HEK293T (cell line): ENCODE measurements around the gene ALDH4A1.

Source experiments
- CTCF ChIA-PET: fragments of 350-600 bp; formaldehyde crosslinking; extraction: SDS; loops from one replicate; lab custom pipeline; 2021; ENCODE audit warnings: antibody characterized with exemption, inconsistent platforms; lab: Yijun Ruan, JAX
- POLR2A ChIA-PET: fragments of 350-600 bp; formaldehyde crosslinking; extraction: SDS; loops from one replicate; lab custom pipeline; 2020; ENCODE audit warnings: antibody characterized with exemption, inconsistent platforms; lab: Yijun Ruan, JAX
- DNase-seq: peaks from one replicate; pipeline ENCODE4 v3.0.0; 2012; ENCODE audit warnings: mixed read lengths; ENCODE audit errors: extremely low spot score
- ARNT ChIP-seq: fragments of 450-650 bp; IDR thresholded peaks from 2 replicates; pipeline ENCODE4 v1.6.1; 2017; ENCODE audit warnings: mild to moderate bottlenecking
- BHLHE40 ChIP-seq: fragments of 450-650 bp; IDR thresholded peaks from 2 replicates; pipeline ENCODE4 v1.6.1; 2016; ENCODE audit warnings: mild to moderate bottlenecking, moderate library complexity, borderline replicate concordance
- CTBP1 ChIP-seq: fragments of 450-650 bp; IDR thresholded peaks from 2 replicates; pipeline ENCODE4 v1.6.1; 2016; ENCODE audit warnings: borderline replicate concordance
- ELF4 ChIP-seq: fragments of 450-650 bp; IDR thresholded peaks from 2 replicates; pipeline ENCODE4 v1.6.1; 2017; ENCODE audit warnings: antibody characterized with exemption
- FOXA1 ChIP-seq: fragments of 450-650 bp; IDR thresholded peaks from 2 replicates; pipeline ENCODE4 v1.6.1; 2016; ENCODE audit warnings: mild to moderate bottlenecking
- FOXK2 ChIP-seq: fragments of 450-650 bp; IDR thresholded peaks from 2 replicates; pipeline ENCODE4 v1.6.1; 2016; ENCODE audit warnings: mild to moderate bottlenecking
- FOXM1 ChIP-seq: fragments of 450-650 bp; IDR thresholded peaks from 2 replicates; pipeline ENCODE4 v1.6.1; 2017; ENCODE audit warnings: mild to moderate bottlenecking, borderline replicate concordance
- HDGF ChIP-seq: fragments of 450-650 bp; IDR thresholded peaks from 2 replicates; pipeline ENCODE4 v1.6.1; 2017; ENCODE audit warnings: antibody characterized with exemption, borderline replicate concordance
- L3MBTL2 ChIP-seq: fragments of 450-650 bp; conservative IDR thresholded peaks from 2 replicates; pipeline ENCODE4 v1.6.1; 2016; ENCODE audit warnings: mild to moderate bottlenecking
- LEF1 ChIP-seq: fragments of 450-650 bp; IDR thresholded peaks from 2 replicates; pipeline ENCODE4 v1.6.1; 2017; ENCODE audit warnings: mild to moderate bottlenecking, borderline replicate concordance
- NFRKB ChIP-seq: fragments of 450-650 bp; IDR thresholded peaks from 2 replicates; pipeline ENCODE4 v1.6.1; 2016; ENCODE audit warnings: mild to moderate bottlenecking, moderate library complexity
- PKNOX1 ChIP-seq: fragments of 450-650 bp; IDR thresholded peaks from 2 replicates; pipeline ENCODE4 v1.6.1; 2016
- SP1 ChIP-seq: fragments of 450-650 bp; IDR thresholded peaks from 2 replicates; pipeline ENCODE4 v1.6.1; 2017
- SUZ12 ChIP-seq: fragments of 450-650 bp; IDR thresholded peaks from 2 replicates; pipeline ENCODE4 v1.6.1; 2016; ENCODE audit warnings: mild to moderate bottlenecking
- TARDBP ChIP-seq: fragments of 450-650 bp; IDR thresholded peaks from 2 replicates; pipeline ENCODE4 v1.6.1; 2016
- ZNF384 ChIP-seq: fragments of 450-650 bp; IDR thresholded peaks from 2 replicates; pipeline ENCODE4 v1.6.1; 2016

The ALDH4A1 gene

GRCh38 chr1:18913065-18913835 lies 10.9 kb upstream of the ALDH4A1 start:
- TF ChIP-seq FOXM1 (no peak), TARDBP (no peak), SP1 (no peak), LEF1 (no peak), PKNOX1 (no peak), SUZ12 (no peak), FOXK2 (no peak), ZNF384 (no peak)
- ChIA-PET POLR2A (interaction anchor here (0.6 to 2.0 kb wide), 3 partner anchors 11 to 42 kb away, joined by 4 to 7 read pairs (median 6); partner anchors contain the start of gene ALDH4A1), CTCF (interaction anchor here (0.6 to 2.4 kb wide), 33 partner anchors 9 to 490 kb away, joined by 3 to 15 read pairs (median 4); partner anchors contain the start of gene ALDH4A1)
- DNase-seq = peak; percentile 88

GRCh38 chr1:18912550-18912949 lies 10.2 kb upstream of the ALDH4A1 start:
- ChIA-PET POLR2A (no interaction called here), CTCF (interaction anchor here (0.8 to 2.4 kb wide), 17 partner anchors 8 to 201 kb away, joined by 3 to 15 read pairs (median 4); partner anchors contain the start of gene ALDH4A1)
- DNase-seq = no peak
- TF ChIP-seq ZNF384 (no peak), ARNT (no peak), ELF4 (no peak), SP1 (no peak), SUZ12 (no peak), FOXK2 (no peak), NFRKB (no peak), FOXM1 (no peak), TARDBP (no peak), CTBP1 (no peak), BHLHE40 (no peak), HDGF (no peak), PKNOX1 (no peak)

GRCh38 chr1:18908911-18909771 lies 6.8 kb upstream of the ALDH4A1 start:
- DNase-seq = no peak
- TF ChIP-seq FOXK2 (no peak), ARNT (no peak), HDGF (no peak), ELF4 (no peak), FOXM1 (no peak), SP1 (no peak), CTBP1 (no peak), BHLHE40 (no peak), PKNOX1 (no peak), LEF1 (no peak), ZNF384 (no peak), L3MBTL2 (no peak)
- CTCF ChIA-PET = interaction anchor here (1.2 to 1.4 kb wide), 3 partner anchors 25 to 164 kb away, joined by 3 to 6 read pairs (median 3); no protein-coding TSS in a partner anchor
- POLR2A ChIA-PET = no interaction called here

GRCh38 chr1:18907917-18908845 lies 5.8 kb upstream of the ALDH4A1 start:
- DNase-seq = no peak
- ChIA-PET POLR2A (no interaction called here), CTCF (interaction anchor here (0.6 to 1.4 kb wide), 4 partner anchors 11 to 65 kb away, joined by 3 to 6 read pairs (median 5); no protein-coding TSS in a partner anchor)
- no peak for TF ChIP-seq FOXA1
- TF ChIP-seq ELF4 = no peak
- TF ChIP-seq SUZ12 = no peak
- no peak for TF ChIP-seq HDGF
- TF ChIP-seq LEF1 = no peak
- TF ChIP-seq TARDBP = no peak
- no peak for TF ChIP-seq L3MBTL2
- no peak for TF ChIP-seq NFRKB
- no peak for TF ChIP-seq PKNOX1
- TF ChIP-seq BHLHE40 = no peak
- TF ChIP-seq FOXK2 = no peak
- TF ChIP-seq SP1 = no peak
- TF ChIP-seq ZNF384 = no peak
- no peak for TF ChIP-seq ARNT
- TF ChIP-seq FOXM1 = no peak
- no peak for TF ChIP-seq CTBP1
